GM12875 (cell line): ENCODE measurements around the gene PODXL2.

Source experiments
- H3K4me3 ChIP-seq: one replicate; pipeline ENCODE4 v1.5.1; 2011; ENCODE audit warnings: low read depth, low read length, control low read depth
- TF ChIP-seq, protein P1 (sequence below): IDR thresholded peaks from 2 replicates; pipeline ENCODE4 v1.5.1; 2011; ENCODE audit warnings: low read depth, mild to moderate bottlenecking, control low read depth, inconsistent platforms, low read length, moderate library complexity, borderline replicate concordance; ENCODE audit not compliant: insufficient read depth

Gene PODXL2, protein sequence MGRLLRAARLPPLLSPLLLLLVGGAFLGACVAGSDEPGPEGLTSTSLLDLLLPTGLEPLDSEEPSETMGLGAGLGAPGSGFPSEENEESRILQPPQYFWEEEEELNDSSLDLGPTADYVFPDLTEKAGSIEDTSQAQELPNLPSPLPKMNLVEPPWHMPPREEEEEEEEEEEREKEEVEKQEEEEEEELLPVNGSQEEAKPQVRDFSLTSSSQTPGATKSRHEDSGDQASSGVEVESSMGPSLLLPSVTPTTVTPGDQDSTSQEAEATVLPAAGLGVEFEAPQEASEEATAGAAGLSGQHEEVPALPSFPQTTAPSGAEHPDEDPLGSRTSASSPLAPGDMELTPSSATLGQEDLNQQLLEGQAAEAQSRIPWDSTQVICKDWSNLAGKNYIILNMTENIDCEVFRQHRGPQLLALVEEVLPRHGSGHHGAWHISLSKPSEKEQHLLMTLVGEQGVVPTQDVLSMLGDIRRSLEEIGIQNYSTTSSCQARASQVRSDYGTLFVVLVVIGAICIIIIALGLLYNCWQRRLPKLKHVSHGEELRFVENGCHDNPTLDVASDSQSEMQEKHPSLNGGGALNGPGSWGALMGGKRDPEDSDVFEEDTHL

DNA sequence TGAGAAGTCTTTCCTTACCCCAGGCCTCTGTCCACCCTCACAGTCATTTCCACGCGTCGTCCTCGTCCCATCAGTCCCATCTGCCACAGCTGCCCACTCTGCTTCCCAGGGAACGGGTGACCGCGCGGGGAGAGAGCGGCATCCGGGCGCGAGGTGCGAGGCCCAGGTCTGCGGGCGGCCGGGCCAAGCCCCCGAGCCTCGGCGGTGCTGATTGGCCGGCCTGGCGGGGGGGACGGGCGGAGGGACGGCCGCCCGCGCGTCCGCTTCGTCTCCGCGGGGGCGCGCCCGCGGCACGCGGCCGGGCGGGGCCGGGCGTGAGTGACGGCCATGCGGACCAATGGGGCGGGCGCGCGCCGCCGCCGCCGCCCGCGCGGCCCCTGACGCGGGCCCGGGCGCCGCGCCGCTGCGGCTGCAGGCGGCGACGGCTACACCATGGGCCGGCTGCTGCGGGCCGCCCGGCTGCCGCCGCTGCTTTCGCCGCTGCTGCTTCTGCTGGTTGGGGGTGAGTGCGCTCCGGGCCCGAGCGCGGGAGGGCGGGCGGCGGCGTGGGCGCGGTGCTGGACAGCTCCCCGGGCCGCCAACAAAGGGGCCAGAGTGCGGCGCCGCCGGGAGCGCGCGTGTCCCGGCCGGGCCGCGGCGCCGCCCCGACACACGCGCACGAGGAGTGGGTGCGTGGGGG lies at the start of gene PODXL2:
Gene PODXL2, plus strand, starts transcription at position 398 of the 679 bp plus-strand sequence. Its CDS starts 35 bp downstream, at position 433.
- H3K4me3 ChIP-seq, result peak within 1 kb of the TSS; percentile 49
- TF ChIP-seq, protein P1, sequence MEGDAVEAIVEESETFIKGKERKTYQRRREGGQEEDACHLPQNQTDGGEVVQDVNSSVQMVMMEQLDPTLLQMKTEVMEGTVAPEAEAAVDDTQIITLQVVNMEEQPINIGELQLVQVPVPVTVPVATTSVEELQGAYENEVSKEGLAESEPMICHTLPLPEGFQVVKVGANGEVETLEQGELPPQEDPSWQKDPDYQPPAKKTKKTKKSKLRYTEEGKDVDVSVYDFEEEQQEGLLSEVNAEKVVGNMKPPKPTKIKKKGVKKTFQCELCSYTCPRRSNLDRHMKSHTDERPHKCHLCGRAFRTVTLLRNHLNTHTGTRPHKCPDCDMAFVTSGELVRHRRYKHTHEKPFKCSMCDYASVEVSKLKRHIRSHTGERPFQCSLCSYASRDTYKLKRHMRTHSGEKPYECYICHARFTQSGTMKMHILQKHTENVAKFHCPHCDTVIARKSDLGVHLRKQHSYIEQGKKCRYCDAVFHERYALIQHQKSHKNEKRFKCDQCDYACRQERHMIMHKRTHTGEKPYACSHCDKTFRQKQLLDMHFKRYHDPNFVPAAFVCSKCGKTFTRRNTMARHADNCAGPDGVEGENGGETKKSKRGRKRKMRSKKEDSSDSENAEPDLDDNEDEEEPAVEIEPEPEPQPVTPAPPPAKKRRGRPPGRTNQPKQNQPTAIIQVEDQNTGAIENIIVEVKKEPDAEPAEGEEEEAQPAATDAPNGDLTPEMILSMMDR, result no peak

GRCh38 chr3:127580327-127581060 lies 48.5 kb upstream of the PODXL2 start:
- TF ChIP-seq, protein P1, result no peak
- no peak overlapping the region for H3K4me3 ChIP-seq

DNA sequence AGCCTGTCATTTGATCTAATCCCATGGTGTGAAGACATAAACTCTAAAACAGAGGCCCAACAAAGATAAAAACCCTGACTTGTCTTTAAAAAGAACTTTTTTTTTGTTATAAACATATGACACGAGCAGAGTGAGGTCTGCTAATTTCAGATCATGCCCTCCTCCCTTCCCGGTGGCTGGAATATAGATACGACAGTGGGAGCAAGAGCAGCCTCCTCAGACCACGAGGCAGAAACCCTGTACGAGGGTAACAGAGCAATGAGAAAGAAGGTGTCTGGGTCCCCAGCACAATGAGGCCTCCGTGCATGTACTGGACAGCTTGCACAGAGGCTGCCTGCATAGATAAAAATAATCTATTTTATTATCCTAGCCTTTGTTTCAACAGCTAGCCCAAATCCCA lies 44.3 kb upstream of the PODXL2 start:
- no peak overlapping the region for H3K4me3 ChIP-seq
- TF ChIP-seq, protein P1, result no peak

- TF ChIP-seq, protein P1, result no peak
- no peak overlapping the region for H3K4me3 ChIP-seq
Measured at GRCh38 chr3:127585163-127585812, 43.7 kb upstream of the PODXL2 start.

- TF ChIP-seq, protein P1, result no peak
- H3K4me3 ChIP-seq, result no peak overlapping the region
Measured at GRCh38 chr3:127585813-127586413, 43.1 kb upstream of the PODXL2 start.

DNA sequence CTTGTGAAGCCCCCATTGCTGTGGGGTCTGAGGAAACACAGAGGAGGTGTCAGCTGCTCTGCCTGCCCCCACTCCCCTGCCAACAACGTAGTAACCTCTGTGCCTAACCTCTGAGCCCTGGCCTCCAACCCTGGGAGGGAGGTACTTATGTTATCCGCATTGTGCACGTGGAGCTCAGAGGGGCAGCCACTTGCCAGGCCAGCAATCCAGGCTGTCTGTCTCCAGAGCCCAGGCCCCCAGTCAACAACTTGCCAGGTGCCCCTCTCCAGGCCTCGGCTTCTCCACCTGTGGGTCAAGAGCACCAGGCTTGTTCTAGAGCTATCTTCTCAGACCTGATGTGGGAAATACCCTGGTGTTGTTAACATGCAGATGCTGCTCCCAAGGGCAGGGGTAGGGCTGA lies 41.1 kb upstream of the PODXL2 start:
- TF ChIP-seq, protein P1, result no peak
- no peak overlapping the region for H3K4me3 ChIP-seq
